D721Med (cell line): ENCODE measurements around the gene PRICKLE3.
"Not testable (repeated sequence)": the region's sequence is repeated elsewhere in the genome, so short reads cannot be mapped to it uniquely, and the experiment has no call there.

Source experiments
- DNase-seq: peaks from one replicate; pipeline ENCODE4 v3.0.0; 2011; ENCODE audit warnings: low spot score; ENCODE audit not compliant: insufficient read length
- FAIRE-seq: peaks from 2 replicates; lab custom pipeline; 2011; peaks lifted over from hg19 to GRCh38; lab: Jason Lieb, UNC
- CTCF ChIP-seq: IDR thresholded peaks from 2 replicates; pipeline ENCODE4 v1.5.1; 2012; ENCODE audit warnings: mild to moderate bottlenecking, control low read depth; ENCODE audit not compliant: insufficient read depth; ENCODE audit errors: missing control alignments

Gene PRICKLE3

DNA sequence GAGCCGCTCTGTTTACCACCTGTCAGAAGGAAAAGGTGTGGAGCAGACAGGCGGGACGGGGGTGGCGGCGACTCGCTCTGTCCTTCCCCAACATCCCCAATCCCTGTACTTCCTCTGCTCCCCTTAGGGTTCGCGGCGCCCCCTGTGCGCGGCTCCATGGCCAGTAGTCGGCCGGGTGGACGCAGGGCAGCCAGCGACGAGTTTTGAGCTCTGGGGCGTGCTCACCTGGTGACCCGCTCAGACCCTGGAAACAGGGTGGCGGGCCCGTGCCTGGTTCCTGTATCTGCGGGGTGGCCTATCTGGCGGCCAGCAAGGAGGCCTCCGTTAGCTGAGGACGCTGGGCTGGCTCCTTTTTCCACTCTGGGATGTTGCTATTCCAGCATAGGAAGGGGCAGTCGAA, 29.0 kb downstream of the PRICKLE3 start:
- FAIRE-seq, result no peak
- DNase-seq, result no peak
- TF ChIP-seq CTCF, result no peak

- DNase-seq (peak; percentile 59), FAIRE-seq (no peak)
- TF ChIP-seq CTCF, result peak; percentile 26
Observed at GRCh38 chrX:49155900-49156837, 30.0 kb downstream of the PRICKLE3 start.

DNA sequence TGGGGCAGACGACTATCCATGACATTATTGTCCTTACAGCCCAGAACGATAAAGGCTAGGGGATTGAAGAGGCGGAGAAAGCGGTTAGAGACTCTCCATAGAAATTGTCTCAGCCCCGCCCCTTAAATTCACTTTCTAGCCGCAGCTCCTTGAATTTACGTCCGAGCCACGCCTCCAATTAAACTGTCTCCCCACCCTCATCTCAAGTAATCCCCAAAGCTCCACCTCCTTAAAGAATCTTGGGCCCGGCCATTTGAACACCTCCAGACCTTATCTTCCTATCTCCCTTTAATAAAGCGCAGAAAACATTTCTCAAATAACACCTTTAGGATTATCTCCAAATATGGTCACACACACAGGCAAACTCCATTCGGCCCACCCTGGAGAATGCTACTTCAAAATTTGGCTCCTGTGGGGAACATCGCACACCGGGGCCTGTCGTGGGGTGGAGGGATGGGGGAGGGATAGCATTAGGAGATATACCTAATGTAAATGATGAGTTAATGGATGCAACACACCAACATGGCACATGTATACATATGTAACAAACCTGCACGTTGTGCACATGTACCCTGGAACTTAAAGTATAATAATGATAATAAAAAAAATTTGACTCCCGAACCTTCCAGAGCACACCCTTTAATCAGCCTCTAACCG, 30.8 kb downstream of the PRICKLE3 start:
- DNase-seq (no peak), FAIRE-seq (no peak)
- no peak for TF ChIP-seq CTCF

- DNase-seq (no peak), FAIRE-seq (no peak)
- no peak for TF ChIP-seq CTCF
Observed at GRCh38 chrX:49153467-49153866, 32.7 kb downstream of the PRICKLE3 start.

GRCh38 chrX:49149291-49149690, 36.9 kb downstream of the PRICKLE3 start:
- not testable (repeated sequence) for DNase-seq, FAIRE-seq

DNA sequence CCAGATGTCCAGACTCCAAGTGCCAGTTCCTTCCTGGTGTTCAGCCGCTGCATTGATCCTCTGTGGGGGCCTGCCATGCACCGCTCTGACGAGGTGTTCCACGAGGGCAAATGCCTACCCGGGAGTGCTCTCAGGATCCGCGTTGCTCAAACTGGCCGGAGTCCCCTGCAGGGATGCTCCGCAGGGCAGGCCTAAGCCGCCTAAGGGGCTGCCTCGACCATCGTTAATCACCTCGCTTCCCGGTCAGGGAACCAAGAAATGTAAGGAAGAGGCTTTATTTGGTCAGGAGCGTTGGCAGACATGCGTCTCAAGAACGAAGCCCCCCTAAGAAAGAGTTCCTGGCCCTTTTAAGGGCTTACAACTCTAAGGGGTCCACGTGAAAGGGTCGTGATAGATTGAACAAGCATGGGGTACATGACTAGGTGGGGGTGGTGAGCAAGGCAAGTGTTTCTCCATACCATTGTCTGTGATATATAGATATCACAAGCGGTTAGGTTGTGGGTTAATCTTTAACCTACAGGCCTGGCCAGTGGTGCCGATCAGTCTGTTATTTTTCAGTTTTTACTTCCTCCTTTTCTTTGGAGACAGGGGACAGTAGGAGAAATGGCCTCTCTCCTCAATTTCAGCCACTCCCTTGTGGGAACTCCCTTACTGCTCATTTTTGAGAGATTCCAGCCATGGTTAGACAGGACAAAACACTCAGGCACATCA, 37.6 kb downstream of the PRICKLE3 start:
- DNase-seq, FAIRE-seq: not testable (repeated sequence)

DNA sequence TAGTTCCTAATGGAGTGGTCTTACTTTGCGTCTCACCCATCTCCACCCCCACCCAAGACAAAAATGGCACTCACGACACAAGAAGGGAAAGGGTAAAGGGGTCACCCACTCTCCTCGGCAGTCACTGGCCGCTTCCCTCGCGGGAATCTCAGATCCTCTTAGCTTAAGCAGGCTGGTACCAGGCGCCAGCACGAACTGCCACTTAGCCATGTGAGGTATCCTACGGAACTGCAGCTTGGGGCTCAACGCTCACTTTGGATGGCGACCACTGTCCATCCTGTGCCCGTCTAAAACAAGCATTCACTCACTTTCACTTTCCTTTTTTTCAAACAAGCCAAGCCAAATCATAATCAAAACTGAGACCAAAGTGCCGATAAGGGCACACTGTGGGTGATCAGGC, 38.2 kb downstream of the PRICKLE3 start:
- no peak for FAIRE-seq

More for the DNA sequence above, 38.2 kb downstream of the PRICKLE3 start:
- TF ChIP-seq CTCF, result no peak
- no peak for DNase-seq
